HG03139 (cell line): ENCODE data around the gene ADCYAP1.
"Not testable (repeated sequence)": the region's sequence is repeated elsewhere in the genome, so short reads cannot be mapped to it uniquely, and the experiment has no call there.

ENCODE experiments used
- ATAC-seq: cut with Tn5 transposase; IDR thresholded peaks from one replicate; pipeline ENCODE4 v1.9.1; 2021; ENCODE audit not compliant: unreplicated experiment

ADCYAP1 gene

DNA sequence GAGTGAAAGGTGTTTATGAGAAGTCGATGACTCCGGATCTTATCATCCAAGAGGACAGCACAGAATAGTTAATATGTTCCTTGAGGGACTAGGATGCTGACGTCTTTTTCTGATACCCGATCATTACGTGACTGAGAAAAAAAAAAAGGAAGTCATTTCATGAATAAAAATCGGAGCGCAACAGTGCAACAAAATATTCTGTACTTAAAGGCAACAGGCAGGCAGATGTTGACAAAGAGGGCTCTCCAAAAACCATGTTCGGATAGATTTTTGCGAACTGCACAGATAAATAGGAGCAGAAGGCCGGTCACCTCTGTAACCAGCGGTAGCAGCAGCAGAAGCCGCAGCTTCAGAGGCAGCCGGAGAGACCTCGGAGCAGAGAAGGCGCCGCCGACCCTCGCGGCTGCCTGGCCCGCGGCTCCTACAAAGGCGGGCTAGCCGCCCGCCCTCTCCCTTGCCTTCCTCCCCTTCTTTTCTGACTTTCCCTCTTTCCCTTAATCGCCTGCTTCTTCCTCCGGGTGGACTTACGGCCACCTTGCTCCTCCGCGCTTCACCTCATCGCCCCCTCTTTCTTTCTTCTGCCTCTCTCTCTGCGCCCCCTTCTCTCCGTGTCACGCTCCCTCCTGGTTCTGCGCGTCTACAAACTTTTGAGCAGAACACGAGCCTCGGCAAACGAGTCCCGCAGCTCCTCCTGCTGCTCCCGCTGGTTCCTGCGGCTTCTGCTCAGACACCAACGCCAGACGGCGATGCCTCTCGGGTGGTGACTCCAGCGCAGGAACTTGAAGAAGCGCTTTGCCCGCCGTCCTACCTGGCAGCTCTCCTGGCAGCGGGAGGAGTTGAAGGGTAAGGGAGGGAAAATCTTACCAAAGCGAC lies at the start of gene ADCYAP1:
ADCYAP1 (plus strand) TSS at position 654 of the 873 bp plus-strand sequence. CDS start 516 bp downstream, outside the sequence.
- ATAC-seq, result no peak

DNA sequence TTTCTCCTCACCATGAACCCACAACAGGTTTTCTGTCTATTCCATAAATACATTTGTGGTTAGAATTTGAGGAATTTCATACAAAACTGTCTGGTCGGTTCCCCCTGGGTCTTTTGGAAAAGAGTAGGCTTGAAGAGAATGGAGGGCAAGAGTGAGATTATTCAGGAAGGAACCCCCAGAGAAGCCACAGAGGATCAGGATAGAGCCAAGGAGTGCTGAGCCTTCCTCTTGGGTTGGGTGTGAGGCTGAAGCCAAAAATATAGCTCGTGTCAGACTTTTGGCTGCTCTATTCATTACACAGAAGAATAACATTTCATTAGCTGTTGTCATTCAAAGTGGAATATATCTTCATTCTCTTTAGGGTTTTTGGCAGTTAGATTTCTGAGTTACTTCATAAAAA lies 46.7 kb upstream of the ADCYAP1 start:
- ATAC-seq, result no peak

DNA sequence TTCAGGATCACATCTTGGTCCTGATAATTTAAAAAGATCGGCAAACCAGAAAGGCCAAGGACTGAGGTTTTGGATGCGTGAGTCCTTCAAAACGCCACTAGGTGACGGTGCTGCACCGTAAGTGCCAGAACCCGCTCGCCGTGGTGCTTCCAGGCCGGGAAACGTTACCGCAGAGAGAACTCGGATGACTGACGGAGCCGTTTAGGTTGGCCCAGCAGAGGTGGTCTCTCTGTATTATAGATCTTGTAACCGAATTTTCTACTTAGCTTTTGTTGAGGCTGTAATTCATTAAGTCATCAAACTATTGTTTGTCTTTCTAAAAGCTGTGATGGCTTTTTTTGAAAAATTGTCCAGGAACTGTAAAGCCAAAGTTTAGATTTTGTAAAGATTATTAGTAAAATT lies 39.8 kb upstream of the ADCYAP1 start:
- peak; percentile 82 for ATAC-seq

GRCh38 chr18:867257-867656 lies 37.4 kb upstream of the ADCYAP1 start:
- no peak for ATAC-seq

- ATAC-seq, result not testable (repeated sequence)
Observed at GRCh38 chr18:873426-873825, 31.2 kb upstream of the ADCYAP1 start.

DNA sequence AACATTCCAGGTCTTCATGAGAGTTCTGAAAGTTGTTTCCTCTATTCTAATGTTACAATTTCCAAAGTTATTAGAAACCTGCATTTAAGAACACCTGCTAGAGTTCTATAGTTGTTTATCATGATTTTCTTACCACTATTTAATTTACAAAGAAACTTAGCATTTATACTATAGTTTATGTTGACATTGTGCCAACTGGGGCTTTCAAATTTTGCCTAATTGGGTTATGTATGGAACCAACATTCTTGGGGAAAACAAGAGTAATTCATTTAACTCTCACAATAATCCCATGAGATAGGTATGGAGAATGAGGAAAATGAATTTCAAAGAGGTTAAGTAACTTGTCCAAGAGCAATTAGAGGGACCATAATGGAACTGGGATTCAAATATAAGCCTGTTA lies 28.8 kb upstream of the ADCYAP1 start:
- ATAC-seq, result no peak

DNA sequence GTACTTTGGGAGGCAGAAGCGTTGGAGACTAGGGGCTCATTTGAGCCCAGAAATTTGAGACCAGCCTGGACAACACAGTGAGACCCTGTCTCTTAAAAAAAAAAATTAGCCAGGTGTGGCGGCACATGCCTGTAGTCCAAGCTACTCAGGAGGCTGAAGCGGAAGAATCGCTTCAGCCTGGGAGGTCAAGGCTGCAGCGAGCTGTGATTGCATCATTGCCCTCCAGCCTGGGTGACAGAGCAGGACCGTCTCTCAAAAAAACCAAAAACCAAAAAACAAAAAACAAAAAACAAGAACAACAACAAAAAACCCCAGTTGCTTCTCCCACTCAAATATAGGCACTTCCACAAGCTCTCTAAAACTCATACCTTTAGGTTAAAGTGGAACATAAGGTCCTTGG lies 27.4 kb upstream of the ADCYAP1 start:
- ATAC-seq, result no peak

DNA sequence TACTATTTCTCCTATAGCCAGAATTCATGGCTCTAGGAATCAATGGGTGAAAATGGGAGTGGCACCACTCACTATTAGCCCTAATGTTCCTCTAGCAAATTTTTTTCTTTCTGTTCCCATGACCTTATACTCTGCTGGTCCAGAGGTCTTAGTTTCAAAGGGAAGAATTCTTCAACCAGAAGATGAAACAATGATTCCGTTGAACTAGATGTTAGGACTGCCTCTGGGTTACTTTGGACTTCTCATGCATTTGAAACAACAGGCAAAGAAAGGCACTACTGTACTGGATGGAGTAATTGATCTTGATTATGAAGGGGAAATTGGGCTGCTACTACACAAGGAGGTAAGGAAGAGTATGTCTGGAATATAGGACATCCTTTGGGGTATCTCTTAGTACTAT lies 18.6 kb upstream of the ADCYAP1 start:
- no peak for ATAC-seq

DNA sequence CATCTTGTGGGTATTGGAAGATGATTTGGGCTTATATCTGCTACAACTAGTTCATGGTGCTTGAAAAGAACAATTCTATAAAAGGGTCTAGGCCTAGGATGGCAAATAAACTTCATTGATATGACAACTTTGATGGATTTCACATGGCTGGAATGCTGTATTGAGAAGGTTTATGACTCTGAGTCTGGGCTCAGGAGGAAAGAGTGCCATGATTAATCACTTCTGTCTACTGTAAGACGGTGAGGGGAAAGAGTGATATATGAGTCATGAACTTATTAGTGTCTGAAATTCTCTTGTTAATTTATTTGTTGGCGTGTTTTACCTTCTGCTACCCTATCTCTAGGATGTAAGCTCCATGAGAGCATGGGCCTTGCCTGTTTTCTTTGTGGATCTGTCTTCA lies 17.0 kb upstream of the ADCYAP1 start:
- no peak for ATAC-seq

- no peak for ATAC-seq
Observed at GRCh38 chr18:892316-892715, 12.4 kb upstream of the ADCYAP1 start.

DNA sequence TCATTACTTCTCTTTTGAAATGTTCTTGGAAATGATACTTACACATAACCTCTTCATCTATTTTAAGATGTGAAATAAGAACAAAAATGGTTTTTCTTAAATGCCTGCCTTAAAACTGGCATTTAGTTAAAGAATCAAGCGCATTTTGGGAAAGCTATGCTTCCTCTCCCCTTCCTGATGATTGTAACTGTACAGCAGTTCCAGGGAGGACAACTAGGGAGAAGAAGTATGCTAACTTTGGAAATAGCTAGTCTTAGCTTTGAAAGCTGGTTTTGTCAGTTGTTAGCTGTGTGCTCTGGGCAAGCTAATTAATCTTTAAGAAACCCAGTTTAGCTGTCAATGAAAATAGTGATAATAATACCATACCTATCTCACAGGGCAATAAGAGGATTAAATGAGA lies 8.4 kb upstream of the ADCYAP1 start:
- no peak for ATAC-seq

GRCh38 chr18:901761-902160 lies 2.9 kb upstream of the ADCYAP1 start:
- no peak for ATAC-seq

GRCh38 chr18:902229-902628 lies 2.4 kb upstream of the ADCYAP1 start:
- ATAC-seq, result no peak

DNA sequence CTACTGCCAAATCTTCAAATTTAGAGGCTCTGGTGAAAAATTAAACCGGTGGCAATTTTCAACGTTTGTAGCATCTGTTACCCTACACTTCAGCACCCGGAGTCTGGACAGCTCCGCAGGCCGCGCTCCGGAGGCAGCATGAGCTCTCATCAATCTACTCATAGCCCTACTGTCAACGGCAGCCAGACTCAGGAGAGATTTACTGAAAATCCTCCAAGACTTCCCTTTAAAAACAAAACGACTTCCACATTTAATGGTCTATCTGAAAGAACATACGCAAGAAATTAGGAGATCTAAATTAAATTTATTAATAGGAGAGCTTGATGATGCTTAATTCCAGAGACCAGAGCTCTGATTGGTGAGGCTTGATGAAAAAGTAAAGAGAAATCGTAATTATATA lies 970 bp upstream of the ADCYAP1 start:
- no peak for ATAC-seq

DNA sequence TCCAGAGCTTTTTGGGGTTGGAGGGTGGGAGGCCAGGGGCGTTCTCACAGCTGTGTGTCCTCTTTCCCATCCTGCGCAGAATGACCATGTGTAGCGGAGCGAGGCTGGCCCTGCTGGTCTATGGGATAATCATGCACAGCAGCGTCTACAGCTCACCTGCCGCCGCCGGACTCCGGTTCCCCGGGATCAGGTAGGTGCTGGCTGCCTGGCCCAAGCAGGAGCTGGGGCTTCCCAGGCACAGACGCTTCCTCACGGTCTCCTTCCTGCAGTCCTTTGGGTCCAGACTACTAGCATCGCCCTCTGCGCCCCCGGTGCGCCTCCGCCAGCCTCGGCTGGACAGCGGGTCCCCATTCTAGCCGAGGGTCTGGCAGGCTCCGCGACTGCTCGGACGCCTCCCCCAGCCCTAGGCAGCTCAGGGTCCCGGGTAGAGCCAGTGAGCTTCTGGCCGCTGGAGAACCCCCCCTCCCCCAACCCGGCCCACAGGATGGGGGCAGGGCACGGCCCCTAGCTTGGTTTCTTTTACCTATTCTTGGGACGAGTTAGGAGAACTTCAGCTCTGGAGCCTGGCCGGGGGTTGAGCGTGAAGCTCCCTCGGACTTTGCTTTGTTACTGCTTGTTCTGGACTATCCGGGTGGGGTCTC lies 756 bp downstream of the ADCYAP1 start:
- ATAC-seq, result no peak

GRCh38 chr18:905948-906415 lies 1.3 kb downstream of the ADCYAP1 start:
- ATAC-seq, result no peak

GRCh38 chr18:906416-907114 lies 1.9 kb downstream of the ADCYAP1 start:
- no peak for ATAC-seq

GRCh38 chr18:907115-907884 lies 2.6 kb downstream of the ADCYAP1 start:
- no peak for ATAC-seq

DNA sequence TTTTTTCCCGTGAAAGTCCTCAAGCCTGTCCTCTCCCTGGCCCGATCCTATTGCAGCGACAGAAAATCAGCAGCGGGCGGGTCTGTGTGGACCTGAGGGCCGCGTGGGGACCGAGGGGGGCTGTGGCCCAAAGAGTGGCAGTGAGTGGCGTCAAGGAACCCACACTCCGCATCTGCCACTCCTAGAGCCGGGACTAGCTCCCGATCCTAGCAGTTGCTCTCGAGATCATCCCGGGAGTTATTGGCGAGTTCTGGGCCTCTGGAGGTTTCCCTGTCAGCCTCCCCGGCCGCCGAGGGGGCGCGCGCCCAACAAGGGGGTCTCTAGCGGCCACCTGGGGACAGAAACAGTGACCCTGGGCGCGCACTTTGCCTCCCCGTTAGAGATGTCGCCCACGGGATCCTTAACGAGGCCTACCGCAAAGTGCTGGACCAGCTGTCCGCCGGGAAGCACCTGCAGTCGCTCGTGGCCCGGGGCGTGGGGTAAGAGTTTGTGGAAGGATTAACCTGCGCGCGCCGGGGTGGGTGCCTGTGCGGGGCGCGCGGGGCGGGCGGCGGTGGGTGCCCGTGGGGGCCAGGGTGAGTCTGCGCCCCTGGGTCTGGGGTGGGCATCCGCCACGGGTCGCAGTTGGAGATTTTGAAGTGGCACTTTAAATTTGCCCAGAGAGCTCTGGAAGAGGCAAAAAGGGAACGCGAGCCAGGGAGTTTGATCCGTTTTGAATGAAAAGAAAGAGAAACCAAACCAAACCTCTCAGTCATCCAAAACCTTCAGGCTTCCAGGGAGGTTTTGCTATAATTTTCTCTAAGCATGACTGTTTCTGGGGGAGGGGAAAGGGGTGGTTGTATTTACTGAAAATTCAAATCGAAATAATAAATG lies 3.5 kb downstream of the ADCYAP1 start:
- ATAC-seq, result no peak
